Type B pancreatic cell (in vitro differentiated cells): Measurements from ENCODE around the gene ATP6V1G1. TPM values are rescaled to one million over a fixed set of nuclear protein-coding genes. Genes with fewer than 3 reads are reported as not detected.

ENCODE experiments used
- DNase-seq: peaks from one replicate; pipeline ENCODE4 v3.0.0; 2021; ENCODE audit warnings: mixed read lengths; ENCODE audit not compliant: unreplicated experiment; ENCODE audit errors: extremely low spot score
- H3K27ac Mint-ChIP-seq: 2 replicates; pipeline ENCODE4 v1.8.0; 2021; ENCODE audit warnings: mild to moderate bottlenecking, mixed read lengths
- H3K27me3 Mint-ChIP-seq: 2 replicates; pipeline ENCODE4 v1.8.0; 2021; ENCODE audit warnings: mixed read lengths
- H3K36me3 Mint-ChIP-seq: 2 replicates; pipeline ENCODE4 v1.8.0; 2021; ENCODE audit warnings: mixed read lengths
- H3K4me1 Mint-ChIP-seq: one replicate; pipeline ENCODE4 v1.8.0; 2021; ENCODE audit warnings: mixed read lengths; ENCODE audit not compliant: unreplicated experiment
- H3K4me3 Mint-ChIP-seq: 2 replicates; pipeline ENCODE4 v1.8.0; 2021; ENCODE audit warnings: mild to moderate bottlenecking, mixed read lengths
- H3K9me3 Mint-ChIP-seq: 2 replicates; pipeline ENCODE4 v1.8.0; 2021; ENCODE audit warnings: mixed read lengths
- total RNA-seq: library from RNA; stranded (reverse); gene quantifications from 2 replicates; pipeline ENCODE4 v1.2.1, GENCODE V29; 2021; ENCODE audit warnings: low replicate concordance
- TF ChIP-seq, protein P1 (sequence below): fragments of 200-600 bp; sonication (generic); conservative IDR thresholded peaks from 2 replicates; pipeline ENCODE4 v1.5.0; 2021; ENCODE audit warnings: antibody characterized with exemption, mild to moderate bottlenecking

Gene ATP6V1G1
- total RNA-seq, 1 donor from 2014 or later: 110 TPM

- H3K9me3 Mint-ChIP-seq: peaks cover 6% of the 10 kb centered on the region
- peak overlapping the region; percentile 89 for H3K27ac Mint-ChIP-seq
- TF ChIP-seq, protein P1, sequence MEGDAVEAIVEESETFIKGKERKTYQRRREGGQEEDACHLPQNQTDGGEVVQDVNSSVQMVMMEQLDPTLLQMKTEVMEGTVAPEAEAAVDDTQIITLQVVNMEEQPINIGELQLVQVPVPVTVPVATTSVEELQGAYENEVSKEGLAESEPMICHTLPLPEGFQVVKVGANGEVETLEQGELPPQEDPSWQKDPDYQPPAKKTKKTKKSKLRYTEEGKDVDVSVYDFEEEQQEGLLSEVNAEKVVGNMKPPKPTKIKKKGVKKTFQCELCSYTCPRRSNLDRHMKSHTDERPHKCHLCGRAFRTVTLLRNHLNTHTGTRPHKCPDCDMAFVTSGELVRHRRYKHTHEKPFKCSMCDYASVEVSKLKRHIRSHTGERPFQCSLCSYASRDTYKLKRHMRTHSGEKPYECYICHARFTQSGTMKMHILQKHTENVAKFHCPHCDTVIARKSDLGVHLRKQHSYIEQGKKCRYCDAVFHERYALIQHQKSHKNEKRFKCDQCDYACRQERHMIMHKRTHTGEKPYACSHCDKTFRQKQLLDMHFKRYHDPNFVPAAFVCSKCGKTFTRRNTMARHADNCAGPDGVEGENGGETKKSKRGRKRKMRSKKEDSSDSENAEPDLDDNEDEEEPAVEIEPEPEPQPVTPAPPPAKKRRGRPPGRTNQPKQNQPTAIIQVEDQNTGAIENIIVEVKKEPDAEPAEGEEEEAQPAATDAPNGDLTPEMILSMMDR: no peak
- no peak for DNase-seq
- peaks cover 15% of the 10 kb centered on the region for H3K4me1 Mint-ChIP-seq
- H3K4me3 Mint-ChIP-seq: no peak overlapping the region
- H3K27me3 Mint-ChIP-seq: no peaks in the 10 kb centered on the region
- H3K36me3 Mint-ChIP-seq: no peaks in the 10 kb centered on the region
Measured at GRCh38 chr9:114558027-114558675, 29.4 kb upstream of the ATP6V1G1 start.

DNA sequence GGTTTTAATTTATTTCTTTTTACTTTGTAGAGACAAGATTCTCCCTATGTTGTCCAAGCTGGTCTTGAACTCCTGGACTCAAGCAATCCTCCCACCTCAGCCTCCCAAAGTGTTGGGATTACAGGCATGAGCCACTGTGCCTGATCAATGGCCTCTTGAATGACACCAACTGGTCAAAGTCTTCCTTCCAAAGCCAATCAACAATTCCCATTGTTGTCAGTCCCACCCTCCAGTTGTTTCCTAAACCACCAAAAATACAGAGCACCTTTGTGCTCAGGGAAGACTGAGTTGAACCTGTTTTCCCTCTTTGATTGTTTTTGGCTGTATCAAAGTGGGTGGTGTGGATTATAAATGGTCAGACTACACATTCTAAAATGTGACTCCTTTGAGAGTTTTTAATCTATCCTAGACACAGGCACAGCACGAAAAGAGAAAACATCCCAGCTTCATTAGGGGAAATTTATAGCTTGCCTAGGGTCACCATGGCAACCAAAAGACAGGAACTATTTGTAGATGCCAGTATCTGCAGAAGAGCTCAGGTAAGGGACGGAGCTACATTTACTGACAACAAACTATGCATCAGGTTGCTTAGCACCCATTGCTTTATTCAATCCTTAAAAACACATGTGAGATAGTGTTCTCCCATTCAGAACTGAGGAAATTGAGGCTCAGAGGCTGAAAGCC lies 27.6 kb upstream of the ATP6V1G1 start:
- Mint-ChIP-seq H3K4me3 (peak overlapping the region; percentile 28), H3K27me3 (no peaks in the 10 kb centered on the region), H3K27ac (peak overlapping the region; percentile 86), H3K36me3 (no peaks in the 10 kb centered on the region), H3K4me1 (peaks cover 15% of the 10 kb centered on the region), H3K9me3 (peaks cover 6% of the 10 kb centered on the region)
- no peak for DNase-seq
- TF ChIP-seq, protein P1: no peak

GRCh38 chr9:114560956-114561355 lies 26.6 kb upstream of the ATP6V1G1 start:
- H3K9me3 Mint-ChIP-seq: peaks cover 6% of the 10 kb centered on the region
- no peaks in the 10 kb centered on the region for H3K36me3 Mint-ChIP-seq
- peaks cover 15% of the 10 kb centered on the region for H3K4me1 Mint-ChIP-seq
- no peaks in the 10 kb centered on the region for H3K27me3 Mint-ChIP-seq
- H3K27ac Mint-ChIP-seq: no peak overlapping the region
- DNase-seq: no peak
- TF ChIP-seq, protein P1: no peak
- H3K4me3 Mint-ChIP-seq: no peak overlapping the region

DNA sequence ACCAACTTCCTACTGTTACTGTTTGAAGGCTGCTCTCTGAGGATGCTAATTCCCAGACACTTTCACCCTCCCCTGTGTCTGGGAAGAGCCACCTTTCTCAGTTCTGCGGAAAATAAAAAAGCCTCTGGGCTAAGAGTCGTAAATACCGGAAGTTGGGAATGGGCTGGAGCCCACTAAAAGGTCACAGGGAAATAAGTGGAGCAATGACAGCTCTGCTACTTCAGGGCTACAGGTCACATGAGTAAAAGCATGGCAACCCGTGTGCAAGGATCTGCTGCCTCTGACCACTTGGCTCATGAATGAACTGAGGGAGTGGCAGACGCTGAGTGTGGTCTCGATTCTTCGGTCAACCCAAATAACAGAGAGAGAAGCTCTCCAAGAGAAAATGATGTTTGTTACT lies 25.8 kb upstream of the ATP6V1G1 start:
- peaks cover 15% of the 10 kb centered on the region for H3K4me1 Mint-ChIP-seq
- peaks cover 6% of the 10 kb centered on the region for H3K9me3 Mint-ChIP-seq
- no peak for DNase-seq

GRCh38 chr9:114565204-114565603 lies 22.4 kb upstream of the ATP6V1G1 start:
- peaks cover 2% of the 10 kb centered on the region for H3K9me3 Mint-ChIP-seq
- H3K4me3 Mint-ChIP-seq: no peak overlapping the region
- no peak overlapping the region for H3K27ac Mint-ChIP-seq
- H3K27me3 Mint-ChIP-seq: no peaks in the 10 kb centered on the region
- TF ChIP-seq, protein P1: no peak
- no peaks in the 10 kb centered on the region for H3K36me3 Mint-ChIP-seq
- H3K4me1 Mint-ChIP-seq: peaks cover 2% of the 10 kb centered on the region
- DNase-seq: no peak

More for the DNA sequence above, 25.8 kb upstream of the ATP6V1G1 start:
- Mint-ChIP-seq H3K4me3 (no peak overlapping the region), H3K36me3 (no peaks in the 10 kb centered on the region), H3K27ac (no peak overlapping the region), H3K27me3 (no peaks in the 10 kb centered on the region)
- TF ChIP-seq, protein P1: no peak
